Frontal cortex (tissue), 4 donors: ENCODE measurements around the gene RNF5. TPM values are rescaled to one million over a fixed set of nuclear protein-coding genes. Genes with fewer than 3 reads are reported as not detected.
"Not testable (repeated sequence)": the region's sequence is repeated elsewhere in the genome, so short reads cannot be mapped to it uniquely, and the experiment has no call there.

Experiments used
- DNase-seq, 2 donors: peaks; one replicate each; pipeline ENCODE4 v3.0.0; 2012; ENCODE audit warnings: low spot score in 2 of 2
- FAIRE-seq: peaks from 2 replicates; lab custom pipeline; 2012; peaks lifted over from hg19 to GRCh38; lab: Jason Lieb, UNC
- total RNA-seq: library from RNA; depleted of rRNA; stranded (reverse); fragments of >200 nt; gene quantifications from one replicate; pipeline ENCODE4 v1.2.3, GENCODE V29; 2014
- donor health status: control.
- donor health status: control.
- donor health status: control.

Gene RNF5
- total RNA-seq, 1 donor from 2014 or later, result 104 TPM

DNA sequence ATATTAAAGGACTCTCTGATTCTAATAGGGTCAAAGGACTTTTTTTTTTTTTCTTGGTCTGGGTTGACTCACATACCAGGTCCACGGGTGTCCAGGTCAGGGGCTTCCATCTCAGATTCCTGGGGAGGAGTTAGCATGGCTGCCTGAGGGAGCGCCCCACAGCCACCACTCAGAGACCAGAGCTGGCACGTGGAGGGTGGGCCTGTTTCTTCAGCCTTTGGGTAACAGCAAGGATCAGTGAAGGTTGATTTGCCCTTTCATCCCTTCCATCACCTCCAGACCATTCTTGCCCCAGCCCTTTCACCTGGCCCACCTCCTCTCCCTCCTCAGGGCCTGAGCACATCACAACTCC is 20.1 kb downstream of the RNF5 start:
- no peak for FAIRE-seq
- DNase-seq, result no peak

DNA sequence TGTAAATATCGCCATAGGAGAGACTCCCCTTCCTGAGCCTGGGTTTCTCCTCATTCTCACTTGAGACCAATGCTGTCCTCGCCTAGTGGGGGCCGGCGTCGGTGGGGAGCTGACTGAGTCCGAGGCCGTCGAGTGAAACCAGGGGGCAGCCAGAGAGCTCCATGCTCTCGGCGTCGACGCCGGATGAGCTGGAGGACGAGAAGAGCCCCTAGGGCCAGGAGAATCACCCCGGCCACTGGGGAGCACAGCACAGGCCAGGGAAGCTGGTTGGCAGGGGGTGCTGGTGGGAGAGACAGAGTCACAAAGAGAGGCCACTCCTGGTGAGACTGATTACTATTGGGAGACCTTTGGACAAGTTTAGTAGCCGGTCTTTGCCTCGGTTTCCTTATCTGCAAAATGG is 20.7 kb downstream of the RNF5 start:
- no peak for DNase-seq
- no peak for FAIRE-seq

DNA sequence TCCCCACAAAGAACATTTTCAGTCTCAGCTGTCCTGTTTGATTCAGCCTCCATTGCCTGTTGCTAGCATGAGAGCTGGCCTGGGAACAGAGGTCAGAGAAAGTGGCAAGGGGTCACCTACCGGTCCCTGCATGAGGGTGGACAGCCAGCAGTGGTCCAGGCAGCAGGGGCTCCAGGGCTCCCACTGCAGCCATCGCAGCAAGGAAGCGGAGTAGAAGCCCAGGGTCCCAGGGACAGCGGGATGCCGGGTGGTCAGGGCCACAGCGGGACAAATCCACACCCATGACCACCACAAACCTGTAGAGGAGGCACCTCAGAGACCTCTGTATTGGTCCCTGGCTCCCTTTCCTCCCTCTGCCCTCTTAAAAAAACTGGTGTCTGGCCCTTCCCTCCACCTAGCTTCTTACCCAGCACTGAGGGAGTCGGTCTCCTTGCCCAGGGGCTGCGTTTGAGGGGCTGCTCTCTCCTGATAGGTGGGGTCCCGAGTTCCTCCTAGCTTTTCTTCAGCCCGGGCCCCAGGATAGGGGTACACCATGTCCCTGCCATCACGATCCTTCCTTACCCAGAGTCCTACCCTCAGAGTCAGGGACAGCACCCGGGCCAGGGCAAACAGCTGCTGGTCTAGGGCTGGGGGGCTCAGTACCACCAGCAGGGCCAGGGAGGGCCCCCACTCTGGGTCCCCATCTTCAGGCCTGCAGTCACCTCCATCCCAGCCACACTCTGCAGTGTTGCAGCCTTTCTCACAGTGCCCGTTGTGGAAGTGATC is 22.7 kb downstream of the RNF5 start:
- DNase-seq (no peak), FAIRE-seq (no peak)

DNA sequence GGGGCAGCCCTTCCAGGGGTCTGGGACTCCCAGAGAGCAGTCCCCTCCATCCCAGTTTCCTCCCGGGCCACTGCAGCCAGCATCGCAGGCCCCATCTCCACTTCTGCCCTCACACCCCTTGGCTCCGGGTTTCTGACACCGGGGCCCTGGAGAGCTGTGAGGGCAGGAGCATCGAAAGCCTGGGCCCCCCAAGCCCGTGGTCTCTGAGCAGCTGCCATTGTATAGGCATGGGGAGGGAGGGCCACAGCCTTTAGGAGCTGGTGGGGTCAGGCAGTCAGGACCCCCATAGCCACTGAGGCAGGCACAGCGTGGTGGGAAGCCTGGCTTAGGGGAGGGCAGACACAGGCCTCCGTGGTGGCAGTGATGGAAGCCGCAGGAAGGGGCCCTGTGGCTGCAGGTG is 24.0 kb downstream of the RNF5 start:
- DNase-seq, result no peak
- no peak for FAIRE-seq

DNA sequence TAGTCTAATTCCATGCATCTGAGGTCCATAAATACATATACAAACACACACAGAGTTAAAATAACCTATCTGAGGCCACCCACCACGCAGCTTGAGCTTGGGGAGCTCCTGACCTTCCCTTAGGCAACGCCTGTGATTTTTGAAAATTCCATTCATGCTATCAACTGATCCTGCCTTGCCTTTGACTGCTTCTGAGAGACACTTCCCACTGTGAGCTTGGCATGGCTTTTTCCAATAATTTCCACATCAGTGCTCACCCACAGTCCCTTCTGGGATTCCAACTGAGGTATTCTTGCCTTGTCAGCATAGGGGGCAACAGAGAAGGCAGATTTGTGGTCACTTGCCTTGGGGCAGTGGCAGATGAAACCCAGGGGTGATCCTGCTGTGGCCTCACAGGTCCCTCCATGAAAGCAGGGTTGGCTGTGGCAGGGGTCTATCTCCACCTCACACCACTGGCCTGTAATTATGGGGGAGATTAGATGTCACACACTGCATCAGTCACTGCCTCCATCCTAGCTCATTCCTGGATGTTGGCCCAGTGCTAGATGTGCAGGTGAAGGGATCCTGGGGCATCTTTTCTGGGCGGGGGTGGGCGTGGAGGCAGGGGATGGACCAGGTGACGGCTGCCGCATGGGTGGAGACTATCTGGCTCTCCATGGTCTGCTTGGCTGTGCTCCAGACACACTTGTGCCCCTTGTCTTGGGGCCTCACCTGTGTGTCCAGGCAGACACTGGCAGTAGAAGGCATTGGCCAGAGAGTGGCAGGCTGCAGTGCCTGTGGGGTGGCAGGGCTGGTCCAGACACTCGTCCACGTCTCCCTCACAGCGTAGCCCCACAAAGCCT is 25.4 kb downstream of the RNF5 start:
- FAIRE-seq (no peak), DNase-seq (no peak)

DNA sequence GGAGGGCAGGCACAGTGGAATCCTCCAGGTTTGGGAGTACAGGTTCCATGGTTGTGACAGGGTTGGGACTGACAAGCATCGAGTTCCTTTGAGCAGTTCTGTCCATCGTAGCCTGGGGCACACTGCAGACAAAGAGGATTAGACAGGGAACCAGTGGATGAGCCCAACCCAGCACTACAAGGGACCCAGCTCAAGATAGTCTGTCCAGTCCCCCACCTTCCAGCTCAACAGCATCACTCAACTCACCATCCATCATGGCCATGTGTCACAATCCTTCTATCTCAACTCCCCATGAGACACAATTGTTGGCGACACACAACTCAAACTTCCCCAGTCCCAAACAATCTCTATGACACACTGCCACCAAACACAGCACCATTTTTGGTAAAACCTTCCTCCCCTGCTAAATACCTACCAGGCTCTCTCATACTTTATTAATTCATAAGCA is 26.1 kb downstream of the RNF5 start:
- no peak for FAIRE-seq
- no peak for DNase-seq

DNA sequence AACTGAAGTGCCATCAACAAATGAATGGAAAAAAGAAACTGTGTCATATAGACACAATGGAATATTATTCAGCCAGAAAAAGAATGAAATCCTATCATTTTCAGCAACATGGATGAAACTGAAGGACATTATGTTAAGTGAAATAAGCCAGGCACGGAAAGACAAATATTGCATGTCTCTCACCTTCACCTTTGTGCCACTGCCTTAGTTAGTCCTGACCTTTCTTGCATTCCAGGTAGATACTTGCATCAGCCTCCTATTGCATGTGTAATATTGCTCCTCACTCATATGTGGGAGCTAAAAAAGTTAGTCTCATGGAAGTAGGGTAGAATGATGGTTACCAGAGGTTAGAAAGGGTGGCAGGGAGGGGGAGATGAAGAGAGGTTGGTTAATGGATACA is 30.8 kb downstream of the RNF5 start:
- FAIRE-seq (no peak), DNase-seq (no peak)

DNA sequence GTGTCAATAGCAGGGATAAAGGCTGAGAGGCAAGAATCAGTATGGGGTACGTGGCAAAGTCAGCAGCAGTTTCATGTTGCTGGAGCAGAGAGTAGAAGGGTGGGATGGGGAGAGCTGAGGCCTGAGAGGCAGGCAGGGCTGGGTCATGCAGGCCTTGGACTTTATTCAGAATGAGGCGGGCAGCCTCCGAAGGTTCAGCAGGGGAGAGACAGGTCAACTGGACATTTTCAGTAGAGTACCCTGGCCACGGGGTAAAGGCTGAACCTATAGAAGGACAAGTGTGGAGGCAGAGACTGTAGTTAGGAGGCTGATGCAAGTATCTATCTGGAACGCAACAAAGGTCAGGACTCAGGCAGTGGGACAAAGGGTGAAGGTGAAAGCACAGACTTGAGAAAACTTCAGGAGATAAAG is 32.0 kb downstream of the RNF5 start:
- DNase-seq (no peak), FAIRE-seq (no peak)

DNA sequence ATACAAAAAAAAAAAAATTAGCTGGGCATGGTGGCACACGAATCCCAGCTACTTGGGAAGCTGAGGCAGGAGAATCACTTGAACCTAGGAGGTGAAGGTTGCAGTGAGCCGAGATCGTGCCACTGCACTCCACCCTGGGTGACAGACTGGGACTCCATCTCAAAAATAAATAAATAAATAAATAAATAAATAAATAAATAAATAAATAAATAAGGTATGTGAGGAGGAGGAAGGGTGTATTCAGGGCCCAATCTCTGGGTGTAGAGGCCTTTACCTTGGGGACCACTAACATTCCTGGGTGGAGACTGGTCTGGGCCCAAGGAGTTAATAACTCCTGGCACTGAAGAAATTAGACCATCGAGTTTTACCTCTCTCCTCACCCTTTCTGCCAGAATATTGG is 33.2 kb downstream of the RNF5 start:
- FAIRE-seq, DNase-seq: not testable (repeated sequence)

DNA sequence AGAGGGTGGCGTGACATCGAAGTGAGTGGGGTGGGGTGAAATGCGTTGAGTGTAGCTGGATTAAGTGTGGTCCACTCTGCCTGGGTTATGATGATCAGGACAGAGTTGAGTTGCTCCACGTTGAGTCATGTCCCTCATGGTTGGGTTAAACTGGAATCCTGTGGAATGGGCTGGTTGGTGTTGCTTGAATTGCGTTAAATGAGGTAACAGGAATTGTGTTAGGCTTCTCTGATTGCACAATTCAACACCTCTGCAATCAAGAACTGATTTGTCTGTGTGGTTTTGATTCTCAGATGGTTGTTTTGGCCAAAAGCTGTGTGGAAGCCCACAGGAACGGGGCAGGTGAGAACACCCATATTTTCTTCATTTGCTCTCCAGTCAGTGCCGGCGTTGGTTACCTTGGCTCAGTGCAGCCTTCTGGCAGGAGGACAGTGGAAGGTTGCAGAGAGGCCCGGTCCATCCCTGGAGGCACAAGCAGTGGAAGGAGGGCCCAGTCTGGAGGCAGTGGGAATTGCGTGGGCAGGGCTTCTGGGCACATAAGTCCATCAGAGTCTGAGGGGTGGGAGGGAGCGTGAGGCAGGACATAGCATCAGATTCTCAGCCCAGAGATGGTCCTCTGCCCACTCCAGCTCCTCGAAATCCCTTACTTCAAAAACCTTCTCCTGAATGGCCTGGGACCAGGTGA is 34.0 kb downstream of the RNF5 start:
- DNase-seq (no peak), FAIRE-seq (no peak)

DNA sequence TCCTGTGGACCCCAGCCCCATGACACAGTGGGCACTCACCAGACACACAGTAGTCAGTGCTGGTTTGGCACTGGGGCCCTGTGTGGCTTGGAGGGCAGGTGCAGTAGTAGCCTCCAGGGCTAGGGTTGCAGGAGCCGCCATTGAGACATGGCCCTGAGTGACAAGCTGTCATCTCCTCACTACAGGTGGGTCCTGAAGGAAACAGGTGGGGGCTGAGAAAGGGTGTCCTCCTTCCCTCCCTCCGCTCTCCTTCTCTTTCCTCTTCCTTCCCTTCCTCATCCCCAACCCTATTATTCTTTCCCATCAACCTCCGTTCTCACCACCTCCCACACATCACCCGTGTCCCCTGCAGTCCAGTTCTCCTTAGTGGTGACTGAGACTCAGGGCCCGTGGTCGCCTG is 35.4 kb downstream of the RNF5 start:
- FAIRE-seq, result no peak

DNA sequence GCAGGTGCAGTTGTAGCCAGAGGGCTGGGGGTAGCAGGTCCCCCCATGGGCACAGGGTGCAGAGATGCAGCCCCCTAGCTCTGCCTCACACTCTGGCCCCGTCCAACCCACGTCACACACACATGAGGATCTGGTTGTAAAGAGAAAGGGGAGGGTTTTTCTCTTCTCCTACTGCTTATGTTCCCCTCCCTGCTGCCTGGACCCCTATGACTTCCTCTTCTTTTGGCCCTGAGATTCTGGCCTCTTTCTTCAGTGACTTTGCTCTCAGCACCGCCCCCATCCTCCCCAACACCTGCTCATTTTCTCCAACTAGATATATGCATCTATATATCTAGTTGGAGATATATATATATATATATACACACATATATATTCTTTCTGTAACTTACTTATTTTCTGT is 35.9 kb downstream of the RNF5 start:
- no peak for DNase-seq
- FAIRE-seq, result no peak

More for the DNA sequence above, 35.4 kb downstream of the RNF5 start:
- no peak for DNase-seq

DNA sequence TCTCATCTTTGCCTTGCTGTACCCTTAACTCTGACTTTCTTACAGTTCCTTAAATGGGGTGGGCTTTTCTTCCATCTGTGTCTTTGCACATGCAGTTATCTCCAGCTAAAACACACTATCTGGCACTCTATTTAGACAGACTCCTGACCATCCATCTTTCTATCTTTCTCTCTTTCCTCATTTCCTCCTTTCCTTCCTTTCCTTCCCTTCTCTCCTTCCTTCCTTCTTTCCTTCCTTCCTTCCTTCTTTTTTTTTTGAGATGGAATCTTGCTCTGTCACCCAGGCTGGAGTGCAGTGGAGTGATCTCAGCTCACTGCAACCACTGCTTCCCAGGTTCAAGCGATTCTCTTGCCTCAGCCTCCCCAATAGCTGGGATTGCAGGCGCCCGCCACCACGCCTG is 37.4 kb downstream of the RNF5 start:
- no peak for FAIRE-seq
- DNase-seq, result no peak

DNA sequence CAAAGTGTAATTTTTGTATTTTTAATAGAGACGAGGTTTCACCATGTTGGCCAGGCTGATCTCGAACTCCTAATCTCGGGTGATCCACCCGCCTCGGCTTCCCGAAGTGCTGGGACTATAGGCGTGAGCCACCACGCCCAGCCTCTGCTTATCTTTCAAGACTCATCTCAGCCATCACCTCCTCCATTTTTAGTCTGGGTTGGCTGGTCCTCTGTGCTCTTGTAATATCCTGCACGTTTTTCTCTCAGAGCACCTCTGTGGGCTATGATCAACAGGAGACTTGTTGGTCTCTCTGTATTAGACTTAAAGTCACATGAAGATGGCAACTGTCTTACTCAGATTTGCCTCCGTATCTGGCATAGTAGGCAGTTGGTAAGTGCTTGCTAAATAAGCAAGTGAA is 38.1 kb downstream of the RNF5 start:
- no peak for DNase-seq
- FAIRE-seq, result no peak

DNA sequence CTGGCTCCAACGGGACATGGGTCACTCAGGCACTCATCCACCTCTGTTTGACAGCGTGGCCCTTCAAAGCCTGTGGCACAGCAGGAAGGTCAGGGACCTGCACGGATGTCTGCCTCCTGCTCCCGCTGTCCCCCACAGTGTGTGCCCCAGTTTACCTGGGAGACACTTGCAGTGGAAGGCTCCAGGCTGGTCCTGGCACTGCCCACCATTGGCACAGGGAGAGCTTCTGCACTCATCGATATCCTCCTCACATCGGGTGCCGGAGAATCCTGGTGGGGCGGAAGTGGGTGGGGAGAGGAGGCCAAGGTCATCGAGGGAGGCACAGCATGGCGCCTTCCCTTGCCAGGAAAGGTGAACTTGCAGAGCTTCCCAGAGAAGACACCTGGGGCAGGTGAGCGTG is 38.8 kb downstream of the RNF5 start:
- FAIRE-seq (no peak), DNase-seq (no peak)

DNA sequence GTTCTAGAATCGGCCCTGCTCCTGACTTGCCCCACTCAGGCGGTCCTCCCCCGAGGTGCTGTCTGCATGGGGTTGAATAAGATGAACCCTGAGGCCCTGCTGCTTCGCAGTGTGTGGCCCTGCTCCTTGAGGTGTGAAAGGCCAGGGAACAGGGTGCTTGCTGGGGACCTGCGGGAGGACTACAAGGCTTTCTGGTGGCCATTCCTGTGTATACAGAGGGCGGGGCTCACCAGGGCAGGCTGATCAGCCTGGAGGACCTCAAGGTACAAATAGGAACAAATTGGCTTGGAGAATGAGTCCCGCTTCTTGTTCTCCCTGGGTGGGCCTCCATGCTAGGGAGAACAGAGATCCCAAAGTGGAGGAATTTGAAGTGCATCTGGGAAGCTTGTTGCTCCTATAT is 40.0 kb downstream of the RNF5 start:
- DNase-seq (no peak), FAIRE-seq (no peak)

DNA sequence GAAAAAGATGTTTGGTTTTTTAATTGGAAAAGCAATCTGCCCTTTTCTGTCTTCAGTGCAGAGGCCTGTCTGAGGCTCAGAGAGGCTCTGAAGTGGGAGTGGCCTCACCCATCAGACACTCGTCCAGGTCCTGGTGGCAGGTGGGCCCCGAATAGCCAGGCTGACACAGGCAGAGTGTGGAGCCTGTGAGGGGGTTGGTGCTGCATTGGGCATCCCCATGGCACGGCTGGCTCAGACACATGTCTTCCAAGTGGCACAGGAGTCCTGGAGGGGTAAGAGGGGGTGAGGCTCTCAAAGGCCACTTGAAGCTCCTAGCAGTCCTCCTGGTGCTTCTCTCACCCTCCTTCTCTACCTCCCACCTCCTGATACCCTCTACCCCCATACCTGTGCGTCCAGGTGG is 41.8 kb downstream of the RNF5 start:
- FAIRE-seq (no peak), DNase-seq (no peak)

DNA sequence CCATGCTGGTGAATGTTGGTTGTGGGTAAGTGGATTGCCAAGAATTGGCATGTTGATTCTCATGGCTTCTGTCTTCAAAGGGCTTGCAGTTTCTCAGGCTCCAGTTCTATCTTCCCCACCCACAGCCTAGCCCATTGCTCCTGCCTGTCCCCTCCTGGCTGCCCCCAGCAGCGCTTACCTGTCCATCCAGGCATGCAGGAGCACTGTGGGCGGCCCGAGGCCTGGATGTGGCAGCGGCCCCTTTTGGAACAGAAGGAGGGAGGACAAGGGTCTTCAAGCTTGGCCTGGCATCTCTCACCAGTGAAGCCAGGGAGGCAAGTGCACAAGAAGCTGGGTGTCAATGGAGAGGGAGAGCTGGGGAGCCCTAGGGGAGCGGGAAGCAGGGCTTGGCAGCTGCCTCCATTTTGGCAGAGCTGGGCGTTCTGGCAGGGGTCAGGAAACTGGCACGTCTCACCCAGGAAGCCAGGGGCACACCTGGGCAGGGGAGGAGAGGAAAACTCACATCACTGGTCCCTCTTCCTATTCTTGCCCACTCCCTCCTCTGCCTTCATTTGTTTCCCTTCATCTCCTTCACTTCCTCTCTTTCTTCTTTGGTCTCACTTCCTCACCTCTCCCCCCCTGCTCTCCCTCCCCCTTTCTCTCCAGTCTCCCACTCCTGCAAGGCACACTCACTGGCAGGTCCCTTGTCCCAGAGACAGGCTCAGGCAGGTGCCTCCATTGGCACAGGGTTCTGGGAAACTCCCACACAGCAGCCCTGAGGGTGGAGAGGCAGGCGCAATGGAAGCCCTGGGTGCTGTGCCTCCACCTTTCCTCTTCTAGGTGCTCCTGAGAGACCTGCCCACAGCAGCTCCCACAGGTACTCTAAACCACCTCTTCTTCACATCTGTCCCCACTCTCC is 44.4 kb downstream of the RNF5 start:
- FAIRE-seq, result no peak

DNA sequence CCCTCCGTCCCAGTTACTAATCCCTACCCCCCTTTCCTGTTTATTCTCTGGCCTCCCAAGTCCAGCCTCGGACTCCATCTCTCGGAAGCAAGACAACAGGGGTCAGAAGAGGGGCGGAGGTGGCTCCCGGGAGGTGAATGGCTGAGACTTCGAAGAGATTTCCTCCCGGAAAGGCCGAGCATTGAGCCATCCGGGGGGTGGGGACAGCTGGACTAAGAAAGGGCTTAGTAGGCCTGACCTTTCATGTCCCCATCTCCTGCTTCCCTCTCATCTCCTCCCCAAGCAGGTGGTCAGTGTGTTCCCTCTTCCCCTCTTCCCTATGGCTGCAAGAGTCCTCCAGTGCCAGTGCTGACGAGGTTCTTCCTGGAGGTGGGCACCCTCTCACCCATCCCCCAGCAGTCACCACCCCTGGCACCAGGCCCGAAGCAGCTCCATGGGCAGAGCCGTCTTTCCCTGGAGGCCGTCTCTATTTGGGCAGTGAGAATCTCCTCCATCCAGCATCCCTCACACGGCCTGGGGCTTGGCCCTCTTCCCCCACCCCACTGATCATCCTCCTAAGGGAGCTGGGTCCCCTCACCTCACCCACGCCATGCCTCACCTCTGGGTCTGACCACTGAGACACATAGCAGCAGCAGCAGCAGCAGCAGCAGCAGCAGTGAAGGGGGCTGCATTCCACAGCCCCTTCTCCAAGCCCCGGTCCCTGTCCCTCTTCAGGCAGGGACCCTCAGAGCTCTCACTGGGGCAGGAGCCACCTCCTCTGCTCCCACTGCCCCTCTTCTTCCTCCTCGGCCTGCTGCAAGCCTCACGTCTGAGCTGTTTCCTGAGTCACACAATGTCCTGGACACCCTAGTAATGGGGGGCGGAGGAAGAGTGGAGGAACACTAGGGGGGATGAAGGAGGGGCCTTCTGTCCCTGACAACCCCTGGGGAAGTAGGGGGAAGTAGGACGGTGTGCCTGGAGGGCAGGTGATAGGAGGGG is 45.3 kb downstream of the RNF5 start, which contains the start of gene NOTCH4:
Gene NOTCH4 (minus strand): TSS at position 810 of the 978 bp plus-strand sequence. CDS start 139 bp downstream, at position 671.
- no peak for FAIRE-seq

More for the DNA sequence above, 44.4 kb downstream of the RNF5 start:
- DNase-seq, result no peak

More for the DNA sequence above, 45.3 kb downstream of the RNF5 start, which contains the start of gene NOTCH4:
- DNase-seq, result no peak
